Measurements from ENCODE around the gene LANCL2.

The LANCL2 gene

GRCh38 chr7:55437375-55437774 is 72.2 kb downstream of the LANCL2 start:
- no peak for DNase-seq (ENCODE audit: extremely low read depth, insufficient read length)
- TF ChIP-seq CTCF (IDR thresholded peaks at IDR 0.05; ENCODE audit: insufficient read depth, low read length, poor library complexity, severe bottlenecking), result no peak
- H3K4me3 ChIP-seq (replicated peaks; ENCODE audit: low read depth, low read length), result no peak overlapping the region
- H3K36me3 ChIP-seq (ENCODE audit: control insufficient read depth, insufficient read depth, low read length), result 0 out of 2 replicates have a peak, but pooled peaks cover 2% of the 10 kb centered on the region
- no peaks in the 10 kb centered on the region for H3K27me3 ChIP-seq (replicated peaks; ENCODE audit: control insufficient read depth, insufficient read depth, low read length)

GRCh38 chr7:55438085-55438756 is 73.1 kb downstream of the LANCL2 start:
- Histone ChIP-seq H3K36me3 (ENCODE audit: control insufficient read depth, insufficient read depth, low read length) (no peaks in the 10 kb centered on the region), H3K4me3 (replicated peaks; ENCODE audit: low read depth, low read length) (no peak overlapping the region), H3K27me3 (replicated peaks; ENCODE audit: control insufficient read depth, insufficient read depth, low read length) (no peaks in the 10 kb centered on the region)
- TF ChIP-seq CTCF (IDR thresholded peaks at IDR 0.05; ENCODE audit: insufficient read depth, low read length, poor library complexity, severe bottlenecking), result no peak
- DNase-seq (ENCODE audit: extremely low read depth, insufficient read length), result no peak

GRCh38 chr7:55438757-55439525 is 73.8 kb downstream of the LANCL2 start:
- H3K27me3 ChIP-seq (replicated peaks; ENCODE audit: control insufficient read depth, insufficient read depth, low read length), result no peaks in the 10 kb centered on the region
- DNase-seq (ENCODE audit: extremely low read depth, insufficient read length), result no peak
- no peak overlapping the region for H3K4me3 ChIP-seq (replicated peaks; ENCODE audit: low read depth, low read length)
- no peak for TF ChIP-seq CTCF (IDR thresholded peaks at IDR 0.05; ENCODE audit: insufficient read depth, low read length, poor library complexity, severe bottlenecking)
- H3K36me3 ChIP-seq (ENCODE audit: control insufficient read depth, insufficient read depth, low read length), result no peaks in the 10 kb centered on the region

- TF ChIP-seq CTCF (IDR thresholded peaks at IDR 0.05; ENCODE audit: insufficient read depth, low read length, poor library complexity, severe bottlenecking), result no peak
- Histone ChIP-seq H3K36me3 (ENCODE audit: control insufficient read depth, insufficient read depth, low read length) (no peaks in the 10 kb centered on the region), H3K27me3 (replicated peaks; ENCODE audit: control insufficient read depth, insufficient read depth, low read length) (no peaks in the 10 kb centered on the region), H3K4me3 (replicated peaks; ENCODE audit: low read depth, low read length) (no peak overlapping the region)
- no peak for DNase-seq (ENCODE audit: extremely low read depth, insufficient read length)
Observed at GRCh38 chr7:55439627-55440026, 74.5 kb downstream of the LANCL2 start.

GRCh38 chr7:55440040-55440690 is 75.0 kb downstream of the LANCL2 start:
- TF ChIP-seq CTCF (IDR thresholded peaks at IDR 0.05; ENCODE audit: insufficient read depth, low read length, poor library complexity, severe bottlenecking), result no peak
- H3K36me3 ChIP-seq (ENCODE audit: control insufficient read depth, insufficient read depth, low read length), result no peaks in the 10 kb centered on the region
- DNase-seq (ENCODE audit: extremely low read depth, insufficient read length), result no peak
- H3K27me3 ChIP-seq (replicated peaks; ENCODE audit: control insufficient read depth, insufficient read depth, low read length), result no peaks in the 10 kb centered on the region
- no peak overlapping the region for H3K4me3 ChIP-seq (replicated peaks; ENCODE audit: low read depth, low read length)

Measured in GM06990 (cell line).